MV-4-11 (cell line): ENCODE results near the gene SSBP4.

Experiments
- DNase-seq: peaks from one replicate; lab custom pipeline; 2025; lab: John Stamatoyannopoulos, UW

Gene SSBP4

DNA sequence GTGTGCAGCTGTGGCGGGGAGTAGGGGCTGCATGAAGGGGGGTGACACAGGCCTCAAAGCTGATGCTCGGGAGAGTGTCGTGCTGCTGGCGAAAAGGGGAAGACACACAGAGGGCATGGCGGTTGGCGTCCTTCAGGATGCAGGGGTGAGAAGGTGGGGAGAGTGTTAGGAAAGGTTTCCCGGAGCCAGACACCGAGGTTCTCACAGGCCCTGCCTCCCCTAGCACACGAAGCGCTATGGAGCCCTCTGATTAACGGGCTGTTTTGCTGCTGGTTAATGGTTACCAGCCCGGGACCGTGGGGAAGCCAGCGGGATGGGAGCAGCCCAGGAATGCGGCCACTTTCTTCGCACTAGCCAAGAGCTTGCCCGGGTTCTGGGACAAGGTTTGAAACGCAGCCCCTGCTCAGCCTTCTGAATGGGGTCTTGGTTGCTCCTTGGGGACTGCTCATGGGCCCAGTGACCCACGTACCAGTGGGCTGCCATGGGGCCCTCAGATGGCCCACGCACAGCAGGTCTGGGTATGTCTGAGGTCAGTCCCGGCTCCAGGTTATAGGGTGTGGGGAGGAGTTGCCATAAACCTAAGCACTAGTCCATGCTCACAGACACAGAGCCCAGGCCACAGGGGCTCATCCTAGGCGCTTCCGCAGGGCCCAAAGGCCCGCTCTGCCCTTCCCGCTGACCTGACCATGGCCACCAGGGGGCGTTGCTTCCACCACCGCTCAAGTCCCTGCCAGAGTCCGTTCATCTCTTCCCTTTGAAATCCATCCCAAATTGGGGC lies 50.1 kb downstream of the SSBP4 start:
- peak; percentile 33 for DNase-seq

DNA sequence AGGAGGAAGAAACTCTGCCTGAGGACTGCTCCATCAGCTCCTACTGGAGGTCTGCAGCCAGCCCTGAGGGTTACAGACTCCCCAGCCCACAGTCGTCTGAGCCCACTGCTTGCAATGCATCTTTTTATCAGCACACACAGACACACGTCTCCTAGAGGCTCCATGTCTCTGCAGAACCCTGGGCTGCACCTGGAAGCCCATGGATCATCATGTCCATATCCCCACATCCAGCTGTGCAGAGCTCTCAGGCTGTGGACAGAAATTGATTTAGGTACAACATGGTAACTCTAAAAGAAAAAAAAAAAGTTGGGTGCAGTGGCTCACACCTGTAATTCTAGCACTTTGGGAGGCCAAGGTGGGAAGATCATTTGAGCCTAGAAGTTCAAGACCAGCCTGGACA lies 51.6 kb downstream of the SSBP4 start:
- DNase-seq = no peak

DNA sequence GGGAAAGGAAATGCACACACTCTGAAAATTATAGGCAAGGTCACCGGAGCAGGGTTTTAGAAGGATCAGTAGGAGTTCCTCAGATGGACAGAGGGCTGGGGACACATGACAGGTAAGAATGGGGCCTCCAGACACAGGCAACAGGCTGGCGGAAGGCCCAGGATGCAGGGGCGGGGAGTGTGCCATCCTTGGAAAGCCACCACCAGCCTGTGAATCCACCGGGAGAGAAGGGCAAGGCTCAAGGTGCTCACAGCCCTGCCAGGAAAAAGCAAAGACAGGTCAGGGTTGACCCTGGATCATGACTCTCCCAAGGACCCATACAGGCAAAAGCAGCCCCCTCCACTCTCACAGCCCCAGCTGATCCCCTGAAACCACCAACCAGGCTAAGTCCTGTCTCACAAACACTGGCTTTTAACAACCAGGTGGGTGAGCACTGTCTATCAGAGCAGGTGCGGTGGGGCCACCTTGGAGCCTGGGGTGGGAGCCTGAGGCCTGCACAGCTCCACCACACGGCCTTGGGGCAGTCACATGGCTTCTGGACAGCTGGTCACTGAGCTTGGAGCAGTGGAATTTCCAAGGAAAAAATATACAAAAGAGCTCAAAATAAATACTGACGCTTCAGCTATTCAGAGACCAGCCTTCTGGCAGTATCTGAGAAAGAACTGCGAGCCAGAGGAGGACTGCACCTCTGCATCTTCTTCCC lies 54.0 kb downstream of the SSBP4 start:
- no peak for DNase-seq

- no peak for DNase-seq
These were observed 54.5 kb downstream of the SSBP4 start for GRCh38 chr19:18473706-18474087.

DNA sequence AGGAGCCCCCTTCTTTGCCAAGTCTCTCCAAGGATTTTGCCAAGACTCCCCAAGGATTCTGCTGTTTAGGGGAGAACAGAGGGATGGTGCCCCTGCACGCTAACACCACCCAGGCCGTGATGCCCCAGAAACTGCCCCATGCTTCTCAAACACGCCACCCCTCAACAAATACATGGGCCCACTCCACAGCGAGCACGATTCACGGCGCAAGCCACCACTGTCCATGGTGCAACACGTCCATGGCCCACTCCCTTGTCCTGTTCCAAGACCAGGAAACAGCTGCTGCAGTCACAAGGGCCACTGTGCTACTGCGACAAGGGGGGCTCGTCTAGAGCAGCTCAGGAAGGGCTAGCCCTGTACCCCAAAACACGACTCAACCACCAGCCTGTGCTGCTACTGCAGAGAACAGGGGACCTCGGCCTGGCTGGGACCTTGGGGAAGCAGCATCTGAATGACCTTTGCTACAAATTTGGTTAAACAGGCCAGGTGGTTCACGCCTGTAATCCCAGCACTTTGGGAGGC lies 55.2 kb downstream of the SSBP4 start:
- DNase-seq = no peak

- DNase-seq = no peak
These were observed 55.8 kb downstream of the SSBP4 start for GRCh38 chr19:18475004-18475453.

GRCh38 chr19:18475762-18476331 lies 56.6 kb downstream of the SSBP4 start:
- DNase-seq = no peak

DNA sequence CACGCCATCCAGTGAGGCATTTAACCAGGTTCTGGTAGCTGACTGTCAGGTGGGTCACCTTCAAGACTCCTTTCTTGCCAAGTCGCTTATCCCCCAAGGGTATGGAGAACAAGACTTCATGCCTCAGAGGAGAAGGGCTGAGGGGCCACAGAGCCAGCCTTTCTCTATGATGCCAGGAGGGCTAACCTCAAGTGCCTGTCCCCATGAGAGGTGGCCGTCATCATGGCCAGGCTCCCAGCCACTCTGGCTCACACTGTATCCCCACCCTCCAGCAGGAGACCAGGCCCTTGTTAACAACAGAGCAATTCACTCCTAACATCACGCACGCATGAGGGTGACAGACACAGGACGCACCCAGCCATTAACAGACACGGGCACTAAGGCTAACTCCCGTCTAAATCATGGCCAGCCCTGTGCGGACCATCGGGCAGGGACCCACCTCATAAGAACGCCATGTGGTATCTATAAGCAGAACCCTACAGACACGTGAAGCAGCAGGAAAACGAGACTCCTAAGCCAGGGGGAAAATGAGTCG lies 57.4 kb downstream of the SSBP4 start:
- DNase-seq = no peak

- DNase-seq = peak; percentile 54
These were observed 58.0 kb downstream of the SSBP4 start for GRCh38 chr19:18477042-18477779.

DNA sequence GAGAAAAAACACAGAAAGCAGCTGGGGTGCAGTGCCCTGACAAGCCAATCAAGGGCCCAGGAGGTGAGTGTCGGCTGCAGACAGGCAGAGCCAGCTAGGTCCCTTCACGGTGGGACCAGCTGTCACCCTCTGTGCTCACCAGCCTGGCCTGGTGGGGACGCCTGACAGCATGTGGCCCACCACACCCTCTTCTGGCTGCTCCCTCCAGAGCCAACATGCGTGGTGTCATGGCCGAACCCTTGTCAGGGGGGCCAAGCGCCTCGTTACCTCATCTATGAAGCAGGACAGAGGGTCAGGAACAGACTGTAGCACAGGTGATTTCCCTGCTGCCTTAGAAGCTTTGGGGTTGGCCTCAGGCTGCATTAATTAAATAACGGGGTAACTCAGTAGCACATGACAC lies 58.8 kb downstream of the SSBP4 start:
- no peak for DNase-seq

GRCh38 chr19:18478545-18479311 lies 59.5 kb downstream of the SSBP4 start:
- DNase-seq = peak; percentile 99

- no peak for DNase-seq
These were observed 61.0 kb downstream of the SSBP4 start for GRCh38 chr19:18480006-18480691.

DNA sequence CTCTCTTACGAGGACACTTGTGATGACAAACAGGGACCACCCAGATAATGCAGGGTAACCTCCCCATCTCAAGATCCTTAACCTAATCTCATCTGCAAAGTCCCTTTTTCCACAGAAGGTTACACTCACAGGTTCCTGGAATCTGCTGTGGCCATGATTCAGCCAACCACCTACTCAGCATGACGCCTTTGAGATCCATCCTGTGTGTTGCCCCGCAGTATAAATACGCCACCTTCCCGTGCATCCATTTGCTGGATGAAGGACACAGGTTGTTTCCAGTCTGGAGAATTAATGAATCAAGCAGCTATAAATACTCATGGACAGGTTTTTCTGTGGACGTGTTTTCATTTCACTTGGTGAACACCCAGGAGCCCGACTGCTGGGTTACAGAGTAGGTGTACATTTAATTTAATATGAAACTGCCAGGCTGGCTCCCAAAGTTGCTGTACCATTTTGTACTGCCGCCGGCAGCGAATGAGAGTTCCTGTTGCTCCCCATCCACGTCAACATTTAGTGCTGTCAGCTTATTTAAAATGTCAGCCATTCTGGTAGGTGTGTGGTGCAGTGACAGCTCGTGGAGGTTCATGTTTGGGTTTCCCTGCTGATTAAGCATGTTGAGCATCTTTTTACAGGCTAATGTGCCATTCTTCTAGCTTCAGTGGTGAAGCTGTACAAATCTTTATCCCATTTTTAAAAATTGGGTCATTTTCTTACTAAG lies 62.5 kb downstream of the SSBP4 start:
- DNase-seq = no peak

- DNase-seq = peak; percentile 35
These were observed 64.1 kb downstream of the SSBP4 start for GRCh38 chr19:18483119-18483890.
